Astrocyte of the spinal cord (primary cell): ENCODE measurements around the gene CLCNKB.
"Not testable (repeated sequence)": the region's sequence is repeated elsewhere in the genome, so short reads cannot be mapped to it uniquely, and the experiment has no call there.

Experiments
- DNase-seq: peaks from one replicate; pipeline ENCODE4 v3.0.0; 2011; ENCODE audit warnings: low read depth, low spot score
- H3K4me3 ChIP-seq: 2 replicates; pipeline ENCODE4 v1.5.1; 2011; ENCODE audit warnings: low read depth, mild to moderate bottlenecking, low read length, moderate library complexity
- in situ Hi-C: cut with HindIII; loops from 2 replicates; pipeline ENCODE4 v1.10.0; 2017; ENCODE audit warnings: low sequenced_read_pairs
- TF ChIP-seq, protein P1 (sequence below): IDR thresholded peaks from 2 replicates; pipeline ENCODE4 v1.5.1; 2012; ENCODE audit warnings: low read depth, mild to moderate bottlenecking, low read length, inconsistent platforms

The CLCNKB gene

DNA sequence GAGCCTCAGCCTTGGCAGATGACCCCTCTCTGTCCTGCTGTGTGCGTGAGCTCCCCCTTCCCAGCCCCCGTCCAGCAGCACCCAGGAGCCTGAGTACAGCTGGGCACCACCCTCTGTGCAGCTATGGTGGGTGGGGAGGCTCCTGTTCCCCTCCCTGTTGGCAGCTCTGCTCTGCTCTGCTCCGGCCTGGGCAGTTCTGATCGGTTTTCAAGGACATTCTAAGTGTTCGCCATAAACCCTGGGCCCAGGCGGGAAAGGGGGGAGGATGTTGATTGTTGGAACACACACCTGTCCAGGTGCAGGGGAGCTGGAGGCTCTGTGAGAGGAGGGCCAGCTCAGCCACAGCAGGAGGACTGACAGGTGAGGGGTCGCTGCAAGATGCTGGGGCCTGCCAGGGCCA, at the start of gene CLCNKB:
Gene CLCNKB (plus strand): TSS at position 262 of the 400 bp plus-strand sequence. CDS start 711 bp downstream, outside the sequence.
- in situ Hi-C loops, result no loop called here

GRCh38 chr1:15994081-15994480, 49.5 kb upstream of the CLCNKB start:
- TF ChIP-seq, protein P1, sequence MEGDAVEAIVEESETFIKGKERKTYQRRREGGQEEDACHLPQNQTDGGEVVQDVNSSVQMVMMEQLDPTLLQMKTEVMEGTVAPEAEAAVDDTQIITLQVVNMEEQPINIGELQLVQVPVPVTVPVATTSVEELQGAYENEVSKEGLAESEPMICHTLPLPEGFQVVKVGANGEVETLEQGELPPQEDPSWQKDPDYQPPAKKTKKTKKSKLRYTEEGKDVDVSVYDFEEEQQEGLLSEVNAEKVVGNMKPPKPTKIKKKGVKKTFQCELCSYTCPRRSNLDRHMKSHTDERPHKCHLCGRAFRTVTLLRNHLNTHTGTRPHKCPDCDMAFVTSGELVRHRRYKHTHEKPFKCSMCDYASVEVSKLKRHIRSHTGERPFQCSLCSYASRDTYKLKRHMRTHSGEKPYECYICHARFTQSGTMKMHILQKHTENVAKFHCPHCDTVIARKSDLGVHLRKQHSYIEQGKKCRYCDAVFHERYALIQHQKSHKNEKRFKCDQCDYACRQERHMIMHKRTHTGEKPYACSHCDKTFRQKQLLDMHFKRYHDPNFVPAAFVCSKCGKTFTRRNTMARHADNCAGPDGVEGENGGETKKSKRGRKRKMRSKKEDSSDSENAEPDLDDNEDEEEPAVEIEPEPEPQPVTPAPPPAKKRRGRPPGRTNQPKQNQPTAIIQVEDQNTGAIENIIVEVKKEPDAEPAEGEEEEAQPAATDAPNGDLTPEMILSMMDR, result no peak
- in situ Hi-C loops, result no loop called here
- no peak overlapping the region for H3K4me3 ChIP-seq
- no peak for DNase-seq

More for the DNA sequence above, at the start of gene CLCNKB:
- DNase-seq, result no peak
- TF ChIP-seq, protein P1, result no peak
- no peak within 1 kb of the TSS for H3K4me3 ChIP-seq

- H3K4me3 ChIP-seq, result no peak overlapping the region
- in situ Hi-C loops, result no loop called here
- peak; percentile 64 for DNase-seq
- TF ChIP-seq, protein P1, result peak; percentile 92
Observed at GRCh38 chr1:15994590-15995351, 48.8 kb upstream of the CLCNKB start.

- TF ChIP-seq, protein P1, result no peak
- in situ Hi-C loops, result no loop called here
- DNase-seq, result no peak
- no peak overlapping the region for H3K4me3 ChIP-seq
Observed at GRCh38 chr1:15997076-15997585, 46.5 kb upstream of the CLCNKB start.

DNA sequence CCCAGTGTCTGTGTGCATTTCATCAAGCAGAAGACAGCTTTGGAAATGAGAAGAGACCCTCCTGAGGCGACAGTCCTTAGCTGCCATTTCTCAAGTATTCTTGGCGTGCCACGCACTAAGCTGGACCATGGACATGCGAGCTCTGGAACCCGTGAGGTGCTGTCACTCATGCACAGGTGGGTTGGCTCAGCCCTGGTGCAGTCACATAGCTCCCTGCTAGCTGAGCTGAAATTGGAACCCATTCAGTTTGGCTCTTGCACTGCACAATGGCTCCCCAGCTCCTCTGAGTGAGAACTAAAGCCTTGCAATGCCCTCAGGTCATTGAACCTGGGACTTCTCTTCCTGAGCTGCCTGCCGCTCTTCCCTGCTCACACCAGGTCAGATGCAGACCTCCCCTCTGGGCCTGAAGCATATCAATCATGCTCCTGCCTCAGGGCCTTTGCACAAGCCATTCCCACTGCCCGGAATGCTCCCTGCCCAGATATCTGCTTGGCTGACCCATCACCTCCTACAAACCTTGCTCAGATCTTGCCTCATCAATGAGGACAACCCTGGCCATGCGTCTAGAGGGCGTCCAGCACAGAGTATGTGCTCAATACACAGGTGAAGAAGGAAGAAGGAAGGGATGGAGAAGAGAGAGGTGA, 45.8 kb upstream of the CLCNKB start:
- TF ChIP-seq, protein P1, result no peak
- in situ Hi-C loops, result no loop called here
- H3K4me3 ChIP-seq, result no peak overlapping the region
- no peak for DNase-seq

GRCh38 chr1:15998929-15999328, 44.7 kb upstream of the CLCNKB start:
- no peak overlapping the region for H3K4me3 ChIP-seq
- DNase-seq, result no peak
- TF ChIP-seq, protein P1, result no peak
- in situ Hi-C loops, result no loop called here

GRCh38 chr1:16001274-16001673, 42.3 kb upstream of the CLCNKB start:
- in situ Hi-C loops, H3K4me3 ChIP-seq, DNase-seq: not testable (repeated sequence)
